DLD1 (cell line): ENCODE data around the gene ENPP7.

Source experiments
- in situ Hi-C: cut with HindIII; loops from 2 replicates; pipeline ENCODE4 v1.10.0; 2017; ENCODE audit warnings: low sequenced_read_pairs

Gene ENPP7

DNA sequence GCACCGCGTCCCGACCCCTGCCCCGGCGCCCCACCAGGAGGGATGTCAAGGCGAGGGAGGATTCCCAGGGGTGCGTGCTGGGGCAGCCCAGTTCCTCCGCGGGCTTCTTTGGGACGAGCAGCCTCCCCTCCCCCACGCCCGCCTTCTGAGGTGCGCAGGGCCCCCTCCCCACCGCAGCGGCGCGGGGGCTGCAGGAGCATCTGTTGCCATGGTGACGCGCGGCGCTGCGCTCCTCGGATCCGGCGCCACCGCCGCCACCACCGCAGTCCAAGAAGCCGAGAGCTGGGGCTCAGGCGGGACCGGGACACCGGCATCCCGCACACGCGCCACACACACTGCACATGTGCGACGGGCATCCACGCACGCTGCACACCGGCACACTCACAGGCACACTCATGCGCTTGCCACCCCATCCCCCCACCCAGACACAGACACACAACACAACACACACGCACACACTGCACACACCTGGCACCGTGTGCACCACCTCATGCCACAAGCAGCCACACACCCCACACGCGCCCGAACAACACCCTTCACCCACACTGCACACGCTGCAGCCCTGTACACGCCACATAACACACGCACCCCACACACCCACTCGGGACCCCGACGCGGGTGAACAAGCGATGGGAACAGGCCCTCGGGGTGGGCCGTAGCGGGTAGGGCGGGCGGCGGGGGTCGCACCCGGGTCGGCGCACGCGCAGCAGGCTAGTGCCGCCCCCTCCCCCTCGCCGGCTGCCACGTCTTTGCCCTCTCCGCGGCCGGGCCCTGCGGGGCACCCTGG lies 17.0 kb downstream of the ENPP7 start:
- in situ Hi-C loops = loop anchor here (10.0 kb wide), 1 partner anchor 47 kb away; the partner anchor contains the start of gene CBX8

GRCh38 chr17:79748295-79749099 lies 17.8 kb downstream of the ENPP7 start:
- in situ Hi-C loops = loop anchor here (10.0 kb wide), 1 partner anchor 46 kb away; the partner anchor contains the start of gene CBX8

DNA sequence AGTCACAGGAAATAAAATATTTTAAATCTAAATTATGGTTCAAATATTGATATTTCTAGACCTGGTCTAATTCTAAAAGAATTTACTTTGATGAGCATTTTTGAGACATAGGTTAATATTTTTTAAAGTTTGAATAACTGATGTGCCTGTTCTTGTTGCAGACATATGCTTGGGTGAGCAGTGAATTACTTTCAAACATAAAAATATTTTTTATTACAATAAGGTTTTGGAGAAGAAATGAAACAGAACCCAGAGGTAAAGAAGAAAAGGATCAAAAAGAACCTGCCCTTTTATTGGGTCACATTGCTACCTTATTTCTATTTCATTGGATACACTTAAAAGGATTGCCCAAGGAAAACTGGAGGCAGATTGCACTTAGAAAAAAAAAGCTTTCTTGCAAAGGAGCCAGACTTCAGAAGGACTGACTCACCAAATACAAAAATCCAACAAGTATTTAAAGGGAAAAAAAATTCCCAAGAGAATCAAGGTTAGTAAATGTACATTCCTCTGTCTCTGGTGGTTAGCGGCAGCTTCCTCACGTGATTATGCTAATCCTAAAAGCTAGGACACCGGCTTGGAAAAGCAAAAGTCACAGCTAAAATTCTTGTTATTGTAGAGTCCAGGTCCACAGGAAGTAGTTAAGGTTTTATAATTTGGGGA lies 18.5 kb downstream of the ENPP7 start:
- in situ Hi-C loops = loop anchor here (10.0 kb wide), 1 partner anchor 46 kb away; the partner anchor contains the start of gene CBX8

DNA sequence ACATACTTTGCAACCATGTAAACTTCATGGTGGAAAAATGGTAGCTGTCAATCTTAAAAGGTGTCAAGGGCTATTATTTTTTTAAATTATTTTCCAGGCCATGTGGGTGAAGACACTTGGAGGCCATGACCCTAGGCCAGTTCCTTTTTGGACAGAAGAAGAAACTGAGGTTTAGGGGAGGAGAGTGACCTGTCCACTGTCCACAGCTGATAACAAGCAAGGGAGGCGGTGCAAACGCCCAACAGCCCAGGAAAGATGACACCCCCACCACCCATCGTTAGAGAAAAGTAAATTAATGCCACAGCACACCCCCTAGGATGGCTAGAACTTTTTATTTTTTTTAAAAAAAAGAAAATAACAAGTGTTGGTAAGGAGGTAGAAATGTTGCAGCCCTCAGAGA lies 19.2 kb downstream of the ENPP7 start:
- in situ Hi-C loops = loop anchor here (10.0 to 25.0 kb wide), 2 partner anchors 45 to 88 kb away; partner anchors contain the start of gene CBX8

DNA sequence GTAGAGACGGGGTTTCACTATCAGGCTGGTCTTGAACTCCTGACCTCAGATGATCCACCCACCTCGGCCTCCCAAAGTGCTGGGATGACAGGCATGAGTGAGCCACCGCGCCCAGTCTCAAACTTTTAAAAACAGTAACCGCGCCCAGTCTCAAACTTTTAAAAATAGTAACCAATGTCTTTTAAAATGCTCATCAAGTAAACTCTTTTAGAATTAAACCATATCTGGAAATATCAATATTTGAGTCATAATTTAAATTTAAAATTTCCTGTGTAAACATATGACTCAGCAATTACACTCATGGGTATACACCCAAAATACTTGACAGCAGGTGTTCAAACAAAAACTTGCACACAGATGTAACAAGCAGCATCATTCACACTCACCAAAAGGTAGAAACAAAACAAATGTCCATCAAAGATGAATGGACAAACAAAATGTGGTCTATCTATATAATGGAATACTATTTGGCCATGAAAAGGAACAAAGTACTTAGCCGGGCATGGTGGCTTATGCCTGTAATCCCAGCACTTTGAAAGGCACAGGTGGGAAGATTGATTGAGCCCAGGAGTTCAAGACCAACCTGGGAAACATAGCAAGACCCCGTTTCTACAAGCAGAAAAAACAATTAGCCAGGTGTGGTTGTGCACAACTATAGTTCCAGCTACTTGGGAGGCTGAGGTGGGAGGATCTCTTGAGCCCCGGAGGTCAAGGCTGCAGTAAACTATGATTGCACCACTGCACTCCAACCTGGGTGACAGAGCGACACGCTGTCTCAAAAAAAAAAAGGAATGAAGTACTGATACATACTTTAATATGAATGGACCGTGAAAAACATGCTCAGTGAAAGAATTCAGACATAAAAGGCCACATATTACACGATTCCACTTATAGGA lies 20.2 kb downstream of the ENPP7 start:
- in situ Hi-C loops = loop anchor here (25.0 kb wide), 1 partner anchor 89 kb away; no protein-coding TSS in a partner anchor

DNA sequence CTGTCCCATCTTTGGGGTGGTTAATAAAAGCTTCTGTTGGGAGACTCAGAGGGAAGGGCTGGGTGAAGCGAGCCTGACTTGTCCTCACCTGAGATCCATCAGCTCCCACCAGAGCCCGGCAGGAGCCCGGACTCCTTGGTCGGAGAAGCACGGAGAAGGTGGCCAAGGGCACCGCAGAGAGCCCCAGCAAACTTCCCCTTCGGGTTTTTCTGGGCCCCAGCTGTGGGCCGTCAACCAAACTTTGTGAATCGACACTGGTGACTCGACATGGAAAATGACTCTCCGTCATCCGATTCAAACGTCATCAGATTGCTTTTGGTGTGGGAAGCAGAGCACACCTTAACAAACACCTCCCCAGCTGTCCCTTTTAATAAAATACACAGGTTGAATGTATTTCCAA lies 21.4 kb downstream of the ENPP7 start:
- in situ Hi-C loops = loop anchor here (25.0 kb wide), 1 partner anchor 90 kb away; no protein-coding TSS in a partner anchor

- in situ Hi-C loops = loop anchor here (25.0 kb wide), 1 partner anchor 92 kb away; no protein-coding TSS in a partner anchor
Observed at GRCh38 chr17:79754370-79754769, 23.6 kb downstream of the ENPP7 start.

DNA sequence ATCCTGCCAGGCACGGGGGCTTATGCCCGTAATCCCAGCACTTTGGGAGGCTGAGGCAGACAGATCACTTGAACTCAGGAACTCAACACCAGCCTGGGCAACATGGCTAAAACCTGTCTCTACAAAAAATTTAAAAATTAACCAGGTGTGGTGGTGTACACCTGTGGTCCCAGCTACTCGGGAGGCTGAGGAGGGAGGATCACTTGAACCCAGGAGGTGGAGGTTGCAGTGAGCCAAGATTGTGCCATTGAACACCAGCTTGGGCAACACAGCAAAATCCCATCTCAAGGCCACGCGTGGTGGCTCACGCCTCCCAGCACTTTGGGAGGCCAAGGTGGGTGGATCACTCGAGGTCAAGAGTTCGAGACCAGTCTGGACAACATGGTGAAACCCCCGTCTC lies 24.2 kb downstream of the ENPP7 start:
- in situ Hi-C loops = loop anchor here (25.0 kb wide), 1 partner anchor 93 kb away; no protein-coding TSS in a partner anchor

- in situ Hi-C loops = loop anchor here (25.0 kb wide), 1 partner anchor 93 kb away; no protein-coding TSS in a partner anchor
Observed at GRCh38 chr17:79755591-79755990, 24.8 kb downstream of the ENPP7 start.

GRCh38 chr17:79757140-79757745 lies 26.5 kb downstream of the ENPP7 start:
- in situ Hi-C loops = loop anchor here (25.0 kb wide), 1 partner anchor 95 kb away; no protein-coding TSS in a partner anchor

GRCh38 chr17:79758271-79758670 lies 27.5 kb downstream of the ENPP7 start:
- in situ Hi-C loops = loop anchor here (25.0 kb wide), 1 partner anchor 96 kb away; no protein-coding TSS in a partner anchor

GRCh38 chr17:79760197-79760906 lies 29.6 kb downstream of the ENPP7 start:
- in situ Hi-C loops = loop anchor here (25.0 kb wide), 1 partner anchor 98 kb away; no protein-coding TSS in a partner anchor

- in situ Hi-C loops = loop anchor here (25.0 kb wide), 1 partner anchor 100 kb away; no protein-coding TSS in a partner anchor
Observed at GRCh38 chr17:79761894-79762589, 31.3 kb downstream of the ENPP7 start.

- in situ Hi-C loops = loop anchor here (25.0 kb wide), 1 partner anchor 103 kb away; no protein-coding TSS in a partner anchor
Observed at GRCh38 chr17:79765708-79766107, 35.0 kb downstream of the ENPP7 start.

DNA sequence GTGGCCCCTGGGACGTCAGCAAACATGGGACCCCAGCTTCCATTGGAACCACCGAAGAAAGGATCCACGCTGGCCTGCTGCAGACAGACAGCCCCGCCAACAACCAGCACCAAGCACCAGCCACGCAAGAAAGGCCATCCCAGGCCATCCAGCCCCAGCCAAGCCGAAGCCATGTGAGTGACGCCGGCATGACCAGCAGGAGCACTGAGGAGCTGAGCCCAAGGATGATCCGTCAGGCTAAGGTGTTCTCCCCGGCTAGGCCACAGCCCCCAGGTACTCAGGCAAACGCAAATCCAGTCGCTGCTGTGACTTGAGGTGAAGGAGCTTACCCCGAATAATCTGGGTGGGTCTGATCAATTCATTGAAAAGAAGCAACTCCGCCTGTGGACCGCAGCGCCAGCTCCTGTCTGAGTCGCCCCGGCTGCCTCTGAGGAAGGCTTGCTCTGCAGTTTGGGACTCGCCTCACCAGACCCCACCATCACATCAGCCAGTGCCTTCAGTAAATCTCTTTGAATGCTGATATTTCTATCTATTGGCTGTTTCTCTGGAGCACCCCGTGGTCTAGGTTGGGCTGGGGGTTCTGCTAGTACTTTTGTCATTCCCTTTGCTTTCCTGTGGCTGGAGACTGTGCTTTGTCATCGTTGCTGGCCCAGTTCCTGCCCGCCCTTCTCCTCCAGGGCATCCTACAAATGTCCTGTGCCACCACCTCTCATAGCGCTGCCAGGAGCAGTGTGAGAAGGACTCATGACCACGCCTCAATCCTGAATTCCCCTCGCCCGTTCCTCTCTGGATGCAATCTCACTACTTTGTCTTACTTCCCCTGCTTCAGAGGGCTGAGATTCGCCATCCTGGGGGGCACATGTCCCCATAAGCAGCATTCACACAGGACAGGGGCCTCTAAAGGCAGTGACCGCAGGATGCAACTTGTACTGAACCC lies 39.1 kb downstream of the ENPP7 start:
- in situ Hi-C loops = loop anchor here (25.0 kb wide), 1 partner anchor 108 kb away; no protein-coding TSS in a partner anchor

GRCh38 chr17:79771276-79771675 lies 40.5 kb downstream of the ENPP7 start:
- in situ Hi-C loops = loop anchor here (25.0 kb wide), 1 partner anchor 109 kb away; no protein-coding TSS in a partner anchor
